Adrenal gland (tissue), 12 donors: ENCODE measurements around the gene MFAP5. TPM values are rescaled to one million over a fixed set of nuclear protein-coding genes. Genes with fewer than 3 reads are reported as not detected.

Experiments
- DNase-seq, 7 donors: peaks; one replicate each; pipeline ENCODE4 v3.0.0-alpha.2; 2019 to 2020
- H3K27ac ChIP-seq, 5 donors: fragments of 200-600 bp; sonication (generic) in 4 of 5; 1 replicate in 3 of 5; 2 replicates in 2 of 5; pipeline versions ENCODE4 v1.5.1 to v1.8.0; 2016 to 2020; ENCODE audit warnings: mild to moderate bottlenecking in 1 of 5
- H3K27me3 ChIP-seq: fragments of 200-600 bp; 2 replicates; pipeline ENCODE4 v1.8.0; 2021
- H3K36me3 ChIP-seq, 2 donors: fragments of 200-600 bp; replicated peaks in 1 of 2; 1 replicate in 1 of 2; 2 replicates in 1 of 2; pipeline versions ENCODE4 v1.5.1 to v1.8.0; 2018 to 2022
- H3K4me1 ChIP-seq, 2 donors: fragments of 200-600 bp; replicated peaks in 1 of 2; 1 replicate in 1 of 2; 2 replicates in 1 of 2; pipeline versions ENCODE4 v1.5.1 to v1.8.0; 2018 to 2021
- H3K4me3 ChIP-seq, 4 donors: fragments of 200-600 bp; sonication (generic) in 3 of 4; one replicate each; pipeline ENCODE4 v1.5.1; 2016 to 2018
- H3K9me3 ChIP-seq, 3 donors: fragments of 200-600 bp; sonication (generic) in 1 of 3; replicated peaks in 1 of 3; 1 replicate in 2 of 3; 2 replicates in 1 of 3; pipeline versions ENCODE4 v1.5.1 to v1.8.0; 2016 to 2021
- CTCF ChIP-seq, 6 experiments: fragments of 450-650 bp in 4 of 6; fragments of 200-600 bp in 2 of 6; sonication (generic) in 1 of 6; IDR thresholded peaks; 1 replicate in 5 of 6; 2 replicates in 1 of 6; pipeline versions ENCODE4 v1.5.1 to v1.8.0; 2016 to 2021; ENCODE audit warnings: antibody characterized with exemption in 6 of 6, mild to moderate bottlenecking in 2 of 6, moderate library complexity in 1 of 6
- POLR2A ChIP-seq, 2 donors: fragments of 450-650 bp; IDR thresholded peaks; one replicate each; pipeline ENCODE4 v1.6.1; 2017; ENCODE audit warnings: antibody characterized with exemption in 2 of 2, mild to moderate bottlenecking in 2 of 2, moderate library complexity in 1 of 2
- WGBS, 4 donors: extraction: QIAGEN DNeasy Blood & Tissue Kit in 2 of 4; methylation state at CpG; one replicate each; pipeline versions ENCODE4 v1.1.5 to v1.1.7; 2013 to 2017; 5-methylcytosine and 5-hydroxymethylcytosine counted together
- intact Hi-C, 2 donors: fragments of 100-400 bp; cut with DNase I; formaldehyde crosslinking; loops; one replicate each; pipeline versions ENCODE4 v1.14.1 to v1.15.0; 2022 to 2023
- polyA plus RNA-seq, 3 donors: library from polyadenylated mRNA; stranded (reverse); fragments of 200-250 nt in 2 of 3; fragments of 350-450 nt in 1 of 3; fragmentation: Illumina TruSeq in 1 of 3; extraction: RNeasy Lipid Tissue Mini Kit (QIAGEN cat#74804) in 1 of 3; gene quantifications; one replicate each; pipeline ENCODE4 v1.2.3, GENCODE V29; 2013 to 2014
- total RNA-seq, 9 donors: library from RNA; depleted of rRNA in 4 of 9; stranded (reverse); fragments of >200 nt in 4 of 9; fragments of 120-200 nt in 1 of 9; fragmentation: NEBNext Ultra II Directional in 1 of 9; extraction: Animal tissue kit (Norgen Biotek cat#: 25700) in 1 of 9; gene quantifications; one replicate each; pipeline versions ENCODE4 v1.1.0 to v1.2.4, GENCODE V29; 2013 to 2023
- donor health status: healthy with polysubstance abuse.
- donor health status: Bipolar disorder and iron deficiency.
- donor health status: DM: yes; HTN: yes; CAD: no.
- donor health status: DM: no; HTN: no; CAD: no.
- donor health status: DM: no; HTN: no; CAD: no.
- donor health status: DM: yes; HTN: yes; CAD: no.

The MFAP5 gene
- total and polyA plus RNA-seq, 12 donors = 0.68 to 65.3 (median 16.2) TPM

GRCh38 chr12:8647968-8648367, 14.7 kb downstream of the MFAP5 start:
- no peak for TF ChIP-seq CTCF (IDR thresholded peaks at IDR 0.05)
- no peak for TF ChIP-seq POLR2A (IDR thresholded peaks at IDR 0.05)
- 80 to 84% (median 82%) methylated on average over 5 of the region's 5 CpGs for WGBS, 4 donors
- H3K36me3 ChIP-seq = no peaks in the 10 kb centered on the region
- peaks cover 5% of the 10 kb centered on the region for H3K27me3 ChIP-seq
- no peak overlapping the region for H3K27ac ChIP-seq
- no peaks in the 10 kb centered on the region for H3K4me1 ChIP-seq
- intact Hi-C loops = no loop called here
- DNase-seq = no peak
- H3K9me3 ChIP-seq = no peaks in the 10 kb centered on the region
- no peak overlapping the region for H3K4me3 ChIP-seq

- H3K27ac ChIP-seq = no peak overlapping the region
- intact Hi-C loops = no loop called here
- no peaks in the 10 kb centered on the region for H3K9me3 ChIP-seq
- H3K27me3 ChIP-seq = peaks cover 5% of the 10 kb centered on the region
- no peaks in the 10 kb centered on the region for H3K4me1 ChIP-seq
- no peak overlapping the region for H3K4me3 ChIP-seq
- WGBS, 4 donors = 55 to 65% (median 61%) methylated on average over 5 of the region's 5 CpGs
- no peak for DNase-seq
- no peak for TF ChIP-seq CTCF (IDR thresholded peaks at IDR 0.05)
- TF ChIP-seq POLR2A (IDR thresholded peaks at IDR 0.05) = no peak
- no peaks in the 10 kb centered on the region for H3K36me3 ChIP-seq
Observed at GRCh38 chr12:8644345-8645248, 18.0 kb downstream of the MFAP5 start.

GRCh38 chr12:8642775-8643174, 19.9 kb downstream of the MFAP5 start:
- TF ChIP-seq POLR2A (IDR thresholded peaks at IDR 0.05) (no peak), CTCF (IDR thresholded peaks at IDR 0.05) (no peak)
- no peaks in the 10 kb centered on the region for H3K9me3 ChIP-seq
- WGBS, 4 donors = 91 to 97% (median 93%) methylated on average over 1 of the region's 1 CpG
- DNase-seq = no peak
- H3K27me3 ChIP-seq = no peaks in the 10 kb centered on the region
- intact Hi-C loops = no loop called here
- no peak overlapping the region for H3K4me3 ChIP-seq
- no peaks in the 10 kb centered on the region for H3K36me3 ChIP-seq
- H3K27ac ChIP-seq = no peak overlapping the region
- H3K4me1 ChIP-seq = no peaks in the 10 kb centered on the region

- Histone ChIP-seq H3K9me3 (no peaks in the 10 kb centered on the region), H3K27ac (no peak overlapping the region), H3K27me3 (no peaks in the 10 kb centered on the region), H3K4me3 (no peak overlapping the region), H3K4me1 (no peaks in the 10 kb centered on the region), H3K36me3 (no peaks in the 10 kb centered on the region)
- no peak for DNase-seq
- no peak for TF ChIP-seq POLR2A (IDR thresholded peaks at IDR 0.05)
- TF ChIP-seq CTCF (IDR thresholded peaks at IDR 0.05) = no peak
- intact Hi-C loops = no loop called here
- 61 to 82% (median 70%) methylated on average over 2 of the region's 2 CpGs for WGBS, 4 donors
Observed at GRCh38 chr12:8639936-8640335, 22.7 kb downstream of the MFAP5 start.
